ENCODE data around the gene NPY4R.
"Not testable (repeated sequence)": the region's sequence is repeated elsewhere in the genome, so short reads cannot be mapped to it uniquely, and the experiment has no call there.

DNA sequence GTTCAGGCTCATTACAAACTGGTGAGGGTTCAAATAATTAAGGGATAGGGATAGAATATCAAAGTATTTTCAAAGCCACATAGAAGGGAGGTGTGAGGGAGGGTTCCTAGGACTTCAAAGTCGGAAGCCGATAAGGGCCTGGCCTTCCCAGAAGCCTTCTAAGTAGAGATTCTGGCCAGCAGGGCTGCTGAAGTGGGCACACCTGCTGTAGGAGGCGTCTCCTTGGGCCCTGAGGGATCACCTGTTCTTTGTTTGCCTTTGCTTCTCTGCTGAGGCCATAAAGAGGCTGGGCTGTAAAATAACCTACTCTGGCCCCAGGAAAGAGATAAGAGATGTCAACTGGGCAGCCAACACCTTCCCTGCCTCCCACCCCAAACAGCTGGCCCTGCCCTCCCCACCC, 8.0 kb upstream of the NPY4R start:
- TF ChIP-seq CTCF, POLR2A (IDR thresholded peaks at IDR 0.05): not testable (repeated sequence)

Data from lower leg skin (tissue), 3 donors.